GM21447 (cell line): ENCODE measurements around the gene C22orf23.

Experiments
- ATAC-seq: cut with Tn5 transposase; IDR thresholded peaks from one replicate; pipeline ENCODE4 v1.9.1; 2021; ENCODE audit not compliant: unreplicated experiment

The C22orf23 gene

DNA sequence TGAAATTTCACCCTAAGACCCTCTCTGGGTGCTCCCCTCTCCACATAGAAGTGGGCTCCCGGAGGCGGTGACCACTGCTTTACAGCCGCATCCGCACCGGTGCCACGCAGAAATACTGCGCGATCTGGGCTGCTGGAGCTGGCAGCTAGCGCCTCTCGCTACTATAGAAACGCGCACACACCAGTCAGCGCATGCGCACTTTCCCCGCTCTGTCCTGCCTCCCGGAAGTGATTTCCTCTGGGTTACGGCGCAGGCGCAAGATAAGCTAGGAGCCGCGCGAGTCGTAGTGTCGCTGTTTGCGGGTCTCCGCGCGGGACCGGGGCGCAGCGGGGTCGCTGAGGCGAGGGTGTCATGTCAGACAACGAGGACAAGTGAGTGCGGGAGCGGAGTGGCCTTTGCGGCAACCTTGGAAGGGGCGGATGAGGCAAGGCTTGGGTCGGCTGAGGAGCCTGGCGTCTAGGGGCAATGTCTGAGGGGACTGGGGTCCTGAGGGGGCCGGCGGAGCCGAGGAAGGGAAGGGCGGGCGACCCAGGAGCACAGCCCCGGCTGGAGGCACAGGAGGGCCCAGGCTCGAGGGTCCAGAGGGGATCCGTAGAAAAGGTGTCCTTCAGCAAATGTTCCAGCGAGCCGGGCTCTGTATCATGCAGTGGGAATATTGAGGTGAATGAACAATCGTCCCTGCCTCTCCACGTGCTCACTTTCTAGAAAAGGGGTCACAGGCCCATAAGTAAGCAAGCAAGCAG, at the start of gene C22orf23, which contains the start of gene POLR2F:
Gene C22orf23, minus strand, starts transcription at position 165 of the 743 bp plus-strand sequence. CDS start 452 bp downstream, outside the sequence.
Gene POLR2F, plus strand, starts transcription at position 263 of the 743 bp plus-strand sequence. Its CDS starts 89 bp downstream, at position 352.
- ATAC-seq: peak; percentile 79

DNA sequence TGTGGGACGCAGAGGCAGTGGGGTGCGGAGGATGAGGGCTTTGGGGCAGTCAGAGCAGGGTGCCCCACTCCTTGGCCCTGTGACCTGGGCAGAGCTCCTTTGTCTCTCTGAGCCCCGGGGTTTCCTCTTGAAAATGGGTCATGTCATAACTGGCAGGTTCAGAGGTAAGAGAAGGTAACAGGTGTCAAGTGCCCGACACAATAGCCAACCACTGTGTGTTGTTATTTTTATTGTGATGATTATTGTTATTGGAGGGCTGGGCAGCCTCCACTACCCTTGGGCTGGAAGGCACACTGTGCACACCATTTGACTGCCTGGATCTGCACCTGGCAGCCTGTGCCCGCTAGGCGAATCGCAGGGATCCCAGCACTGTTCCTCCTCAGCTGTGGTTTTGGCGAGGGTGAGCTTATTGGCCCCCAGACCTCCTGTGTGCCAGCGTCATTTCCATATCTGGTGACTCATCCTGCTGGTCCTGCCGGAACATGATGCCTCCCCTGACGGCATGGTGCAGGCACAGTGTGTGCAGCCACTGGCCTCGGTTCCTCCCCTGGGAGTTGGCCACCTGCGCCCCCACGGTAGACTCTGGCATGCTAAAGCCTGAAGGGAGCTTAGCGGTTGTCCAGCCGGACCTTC, 46.4 kb upstream of the C22orf23 start:
- ATAC-seq: no peak

DNA sequence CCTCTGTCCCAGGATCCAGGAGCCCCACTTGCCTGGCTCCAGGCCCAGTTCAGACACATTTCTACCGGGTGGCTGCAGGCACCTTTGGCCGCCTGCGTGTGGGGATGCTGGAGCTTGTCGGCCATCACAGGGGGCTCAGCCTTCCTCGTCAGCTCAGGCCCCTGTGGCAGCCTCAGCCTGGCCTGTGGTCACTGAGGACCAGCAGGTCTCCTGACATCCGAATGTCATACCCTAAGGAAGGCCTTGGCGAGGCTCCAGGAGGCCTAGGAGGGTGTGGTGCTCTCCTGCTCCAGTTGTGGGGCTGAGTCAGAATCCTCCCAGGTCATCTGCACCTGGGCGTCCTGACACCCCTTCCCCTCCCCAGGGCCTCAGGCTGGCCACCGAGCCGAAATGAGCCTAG, 45.8 kb upstream of the C22orf23 start:
- no peak for ATAC-seq

DNA sequence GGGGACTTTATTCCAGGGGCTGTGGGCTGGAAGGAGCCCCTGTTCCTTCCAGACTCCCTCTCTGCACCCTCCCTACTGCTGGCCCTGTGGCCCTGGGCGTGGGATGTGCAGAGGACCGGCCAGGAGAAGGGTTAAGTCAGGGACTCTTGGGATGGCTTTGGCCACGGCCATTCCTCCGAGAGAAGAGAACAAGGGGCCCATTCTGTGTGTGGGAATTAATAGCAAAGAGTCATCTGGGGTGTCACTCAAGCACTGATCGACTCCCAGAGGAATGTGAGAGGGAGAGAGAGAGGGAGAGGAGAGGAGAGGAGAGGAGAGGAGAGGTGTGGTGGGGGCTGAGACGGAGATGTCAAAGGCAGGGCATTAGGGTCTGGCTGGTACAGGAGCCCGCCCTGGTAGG, 45.1 kb upstream of the C22orf23 start:
- no peak for ATAC-seq

DNA sequence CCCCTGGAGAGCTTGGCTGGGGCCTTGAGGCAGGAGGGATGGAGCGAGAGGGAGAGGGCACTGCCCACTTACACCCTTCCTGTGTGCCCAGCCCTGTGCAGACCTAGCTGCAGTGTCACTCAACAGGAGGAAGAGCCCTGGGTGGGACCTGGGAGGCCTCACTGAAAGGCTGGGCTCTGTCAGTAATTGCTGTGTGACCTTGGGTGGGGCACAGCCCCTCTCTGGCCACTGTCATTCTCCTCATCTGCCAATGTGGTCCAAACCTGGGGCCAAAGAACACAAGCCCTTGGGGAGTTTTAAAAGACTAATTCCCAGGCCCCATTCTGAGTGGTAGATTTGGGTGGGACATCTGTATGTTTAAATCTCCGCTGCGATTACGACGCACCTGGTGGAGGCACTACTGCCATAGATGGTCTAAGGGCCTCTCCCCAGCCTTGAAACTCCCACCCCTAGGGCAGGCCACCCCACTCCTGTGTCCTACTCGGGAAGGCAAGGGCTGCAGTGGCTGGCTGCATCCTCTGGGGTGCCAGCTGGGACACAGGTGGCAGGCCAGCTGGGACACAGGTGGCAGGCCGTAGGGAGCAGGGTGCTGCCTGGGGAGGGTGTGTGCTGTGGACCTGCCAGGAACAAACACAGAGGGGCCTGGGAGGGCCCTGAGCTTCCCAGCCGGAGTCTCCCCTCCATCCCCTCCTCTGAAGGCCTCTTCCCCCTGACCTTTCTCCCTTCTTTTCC, 43.3 kb upstream of the C22orf23 start:
- ATAC-seq: no peak

DNA sequence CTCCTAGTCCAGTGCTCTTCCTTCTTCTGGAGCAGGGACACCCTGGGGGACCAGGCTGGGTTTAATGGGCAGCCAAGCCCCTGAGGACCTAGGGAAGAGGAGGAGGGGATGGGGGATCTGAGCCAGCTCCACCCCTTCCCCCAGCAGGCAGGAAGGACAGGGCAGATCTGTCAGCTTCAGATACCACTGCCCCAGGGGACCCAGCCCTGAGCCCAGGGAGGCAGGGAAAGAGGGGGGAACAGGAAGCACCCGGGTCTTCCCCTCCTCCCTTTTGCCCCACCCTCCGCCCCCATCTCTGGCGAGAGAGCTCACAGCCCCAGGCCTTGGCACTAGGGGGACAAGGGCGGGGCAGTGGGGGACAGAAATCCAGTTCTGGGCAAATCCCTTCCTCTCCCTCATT, 42.7 kb upstream of the C22orf23 start:
- ATAC-seq: no peak

DNA sequence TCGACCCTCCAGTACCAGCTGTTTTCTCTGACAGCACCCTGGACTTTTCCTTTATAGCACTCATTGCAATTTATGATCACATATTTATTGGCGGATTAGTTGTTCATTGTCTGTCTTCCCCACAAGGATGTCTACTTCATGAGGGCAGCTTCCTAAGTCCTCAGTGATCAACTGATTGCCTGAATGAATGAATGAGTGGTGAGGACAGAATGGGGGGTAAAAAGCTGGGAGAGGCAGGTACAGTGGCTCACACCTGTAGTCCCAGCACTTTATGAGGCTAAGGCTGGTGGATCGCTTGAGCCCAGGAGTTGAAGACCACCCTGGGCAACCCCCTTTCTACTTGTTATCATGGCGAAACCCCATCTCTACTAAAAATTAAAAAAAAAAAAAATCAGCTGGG, 42.1 kb upstream of the C22orf23 start:
- ATAC-seq: no peak

DNA sequence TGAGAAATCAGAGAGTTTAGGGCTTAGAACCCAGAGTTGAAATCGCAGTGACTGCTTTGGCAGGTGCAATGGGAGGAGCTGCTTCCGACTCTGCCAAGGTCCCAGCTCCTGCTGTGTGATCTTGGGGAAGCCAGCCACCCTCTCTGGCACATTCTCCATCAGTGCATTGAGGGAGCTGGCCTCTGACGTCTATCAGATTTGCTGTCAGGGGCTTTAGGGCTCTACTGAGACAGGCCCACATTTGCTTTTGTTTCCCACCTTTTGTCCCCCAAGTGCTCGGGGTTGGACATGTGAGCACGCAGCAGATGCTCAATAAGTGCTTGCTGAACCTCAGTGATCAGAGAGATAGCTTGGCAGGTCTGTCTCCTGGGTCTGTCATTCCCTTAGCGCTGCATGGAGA, 41.6 kb upstream of the C22orf23 start:
- ATAC-seq: no peak

DNA sequence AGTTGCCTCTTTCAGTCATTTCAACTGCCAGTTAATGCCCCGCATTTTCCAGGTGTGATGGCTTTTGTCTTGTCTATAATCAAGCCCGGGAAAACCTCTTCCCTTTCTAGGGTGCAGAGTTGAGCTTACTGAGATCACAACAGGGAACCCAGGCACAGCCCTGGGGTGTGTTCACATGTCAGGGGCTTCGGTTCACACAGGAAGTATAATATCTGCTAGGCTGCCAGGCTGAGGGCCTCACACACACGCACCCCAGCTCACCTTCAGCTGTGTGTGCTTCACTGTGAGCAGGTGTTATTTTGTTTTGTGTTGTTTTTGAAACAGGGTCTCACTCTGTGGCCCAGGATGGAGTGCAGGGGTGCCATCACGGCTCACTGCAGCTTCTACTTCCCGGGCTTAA, 40.6 kb upstream of the C22orf23 start:
- ATAC-seq: no peak

DNA sequence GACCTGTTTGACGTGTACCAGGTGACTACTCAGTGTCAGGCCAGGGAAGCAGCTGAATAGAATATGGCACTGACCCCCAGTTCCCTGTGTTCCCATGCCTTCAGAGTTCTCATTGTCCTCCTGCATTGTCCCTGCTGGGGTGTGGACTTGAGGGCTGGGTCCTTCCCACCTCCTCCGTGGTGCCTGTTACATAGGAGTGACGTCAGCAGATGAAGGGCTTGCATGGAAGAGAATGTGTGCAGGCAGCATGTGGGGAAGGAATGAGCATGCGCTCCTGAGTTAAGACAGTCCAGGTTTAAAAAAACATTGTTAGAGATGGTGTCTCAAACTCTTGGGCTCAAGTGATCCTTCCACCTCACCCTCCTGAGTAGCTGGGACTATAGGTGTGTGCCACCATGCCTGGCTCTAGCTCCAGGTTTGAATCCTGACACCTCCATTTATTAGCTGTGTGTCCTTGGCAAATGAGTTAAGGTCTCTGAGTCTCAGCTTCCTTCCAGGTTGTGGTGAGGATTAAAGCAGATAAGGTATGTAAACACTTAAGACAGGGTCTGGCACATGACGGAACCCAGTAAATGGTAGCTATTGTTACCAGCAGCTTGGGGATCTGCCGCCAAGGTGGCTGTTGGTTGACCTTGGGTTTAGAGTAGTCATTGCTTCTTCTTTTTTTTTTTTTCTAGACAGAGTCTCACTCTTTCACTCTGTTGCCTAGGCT, 38.5 kb upstream of the C22orf23 start:
- no peak for ATAC-seq

DNA sequence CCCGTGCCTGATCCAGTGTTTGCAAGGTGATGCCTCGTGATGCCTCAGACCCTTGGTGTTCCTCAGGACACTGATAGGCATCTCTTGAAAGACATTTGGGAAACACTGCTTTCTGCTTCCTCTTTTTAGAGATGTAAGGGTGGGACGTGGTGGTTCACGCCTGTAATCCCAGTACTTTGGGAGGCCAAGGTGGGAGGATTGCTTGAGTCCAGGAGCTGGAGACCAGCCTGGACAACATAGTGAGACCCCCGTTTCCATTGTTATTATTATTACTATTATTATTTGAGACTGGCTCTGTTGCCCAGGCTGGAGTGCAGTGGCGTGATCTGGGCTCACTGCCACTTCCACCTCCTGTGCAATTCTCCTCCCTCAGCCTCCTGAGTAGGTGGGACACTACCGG, 37.5 kb upstream of the C22orf23 start:
- no peak for ATAC-seq

DNA sequence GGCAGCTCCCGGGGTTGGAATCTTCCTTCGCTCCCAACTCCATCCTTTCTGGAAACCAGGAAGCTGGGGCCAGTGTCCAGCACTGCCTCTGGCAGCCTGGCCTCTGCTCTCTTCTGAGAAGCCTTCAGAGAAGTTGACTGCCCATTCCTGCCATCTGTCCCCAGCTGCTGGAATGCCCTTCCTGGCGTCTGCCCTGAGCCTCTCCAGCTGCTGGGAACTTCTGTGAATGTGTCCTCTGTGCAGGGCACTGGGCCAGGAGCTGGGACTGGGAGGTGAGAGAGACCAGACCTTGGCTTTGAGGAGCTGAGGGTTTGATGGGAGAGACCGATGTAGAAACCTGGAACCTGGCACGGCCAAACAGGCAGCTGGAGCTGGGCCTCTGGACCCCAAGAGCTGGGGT, 36.9 kb upstream of the C22orf23 start:
- no peak for ATAC-seq

DNA sequence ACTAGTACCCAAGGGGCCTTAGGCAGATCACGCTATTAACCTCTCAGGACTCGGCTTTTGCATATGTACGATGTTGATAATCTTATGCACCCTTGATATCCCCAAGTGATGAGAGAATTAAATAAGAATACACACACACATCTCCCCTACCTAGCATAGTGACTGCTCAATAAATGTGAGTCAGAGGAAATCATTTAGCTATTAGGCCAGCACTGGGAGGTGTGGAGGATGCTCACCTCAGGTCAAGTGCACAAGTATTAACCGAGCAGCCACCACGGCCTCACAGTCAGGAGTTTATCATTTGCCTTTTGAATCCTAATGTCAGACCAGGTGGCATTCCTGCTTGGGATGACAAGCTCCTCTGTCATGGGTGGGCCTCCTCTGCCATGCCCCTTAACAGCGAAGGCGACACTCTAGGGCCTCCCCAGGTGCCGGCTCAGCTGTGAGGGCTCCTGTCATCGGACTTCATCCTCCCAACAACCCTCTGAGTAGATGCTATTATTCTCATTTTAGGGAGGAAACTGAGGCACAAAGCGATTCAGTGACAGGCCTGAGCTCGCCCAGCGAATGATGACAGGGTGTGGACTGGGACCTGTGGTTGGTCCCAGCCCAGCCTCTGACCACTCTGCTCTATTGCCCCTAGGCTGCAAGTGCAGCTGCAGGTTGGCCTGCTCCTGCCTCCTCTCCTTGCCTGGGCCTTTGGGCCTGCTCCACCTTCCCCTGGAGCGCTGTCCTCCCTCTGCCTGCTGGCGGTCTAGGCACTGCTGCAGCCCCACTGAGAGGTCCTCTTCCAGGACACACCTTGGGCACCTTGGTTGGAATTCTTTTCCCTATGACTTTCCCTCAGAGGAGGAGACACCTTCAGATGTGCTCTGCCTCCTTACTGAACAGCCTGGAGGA, 36.0 kb upstream of the C22orf23 start:
- no peak for ATAC-seq

DNA sequence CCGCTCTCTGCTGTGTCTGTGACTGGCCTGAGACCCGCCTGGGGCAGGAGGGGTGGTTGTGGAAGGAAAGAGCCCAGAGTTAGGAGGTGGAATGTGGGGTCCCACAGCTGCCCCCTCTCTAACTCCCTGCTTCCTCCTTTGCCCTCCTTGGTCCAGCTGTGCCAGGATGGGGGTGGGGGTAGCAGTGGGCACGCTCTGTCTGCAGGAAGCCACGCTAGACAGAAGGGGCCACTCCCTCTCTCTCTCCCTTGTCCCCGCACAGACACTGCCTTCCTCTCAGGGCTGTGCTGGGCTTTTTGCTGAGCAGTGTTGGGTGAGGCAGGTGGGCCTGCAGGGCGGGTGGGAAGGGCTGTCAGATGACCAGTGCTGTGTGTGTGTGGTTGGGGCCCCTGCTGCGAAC, 33.0 kb upstream of the C22orf23 start:
- no peak for ATAC-seq

DNA sequence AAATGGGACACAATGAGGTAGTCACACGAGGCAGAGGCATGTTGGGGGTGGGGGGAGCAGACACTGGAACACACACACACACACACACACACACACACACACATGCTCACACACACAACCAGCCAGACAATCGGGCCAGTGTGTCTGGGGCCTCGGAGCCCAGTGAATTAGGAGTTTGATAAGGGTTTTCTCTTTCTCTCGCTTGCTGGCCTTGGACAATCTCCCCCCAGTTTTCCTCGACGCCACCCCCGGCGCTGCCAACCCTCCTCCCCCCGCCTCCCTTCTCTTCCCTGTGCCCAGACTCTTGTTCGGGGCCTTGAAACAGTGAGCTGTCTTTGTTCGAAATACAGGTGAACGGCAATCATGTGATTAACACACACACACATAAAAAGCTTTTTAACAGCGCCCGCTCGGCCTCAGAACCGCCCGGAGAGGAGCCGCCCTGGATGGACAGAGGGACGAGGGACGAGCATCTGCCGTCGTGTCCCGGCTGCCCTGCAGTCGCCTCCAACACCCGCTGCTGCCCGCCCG, 32.4 kb upstream of the C22orf23 start:
- no peak for ATAC-seq

DNA sequence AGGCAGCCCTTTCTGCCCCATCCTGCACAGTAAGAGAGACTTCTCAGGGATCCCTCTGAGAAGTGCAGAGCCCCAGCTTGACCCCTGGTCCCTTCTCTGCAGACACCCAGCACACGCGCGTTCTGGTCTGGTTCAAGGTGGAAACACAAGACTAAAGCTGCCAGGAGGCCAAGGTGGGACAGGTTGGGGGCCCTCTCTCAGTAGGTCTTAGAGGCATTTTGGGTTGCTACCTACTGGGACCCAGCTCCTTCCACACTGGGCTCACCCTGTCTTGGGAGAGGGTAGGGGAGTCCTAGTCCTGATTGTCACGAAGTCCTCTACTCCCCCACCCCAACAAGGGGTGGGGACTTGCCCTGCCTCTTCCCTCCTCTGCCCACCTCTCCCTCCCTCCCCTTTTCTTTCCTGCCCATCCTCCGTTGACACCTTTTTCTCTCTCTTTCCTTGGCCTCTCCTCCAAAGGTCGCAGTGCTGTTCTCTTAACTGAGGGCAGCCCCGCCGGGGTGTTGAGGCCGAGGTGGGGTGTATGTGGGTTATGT, 31.7 kb upstream of the C22orf23 start:
- ATAC-seq: no peak

DNA sequence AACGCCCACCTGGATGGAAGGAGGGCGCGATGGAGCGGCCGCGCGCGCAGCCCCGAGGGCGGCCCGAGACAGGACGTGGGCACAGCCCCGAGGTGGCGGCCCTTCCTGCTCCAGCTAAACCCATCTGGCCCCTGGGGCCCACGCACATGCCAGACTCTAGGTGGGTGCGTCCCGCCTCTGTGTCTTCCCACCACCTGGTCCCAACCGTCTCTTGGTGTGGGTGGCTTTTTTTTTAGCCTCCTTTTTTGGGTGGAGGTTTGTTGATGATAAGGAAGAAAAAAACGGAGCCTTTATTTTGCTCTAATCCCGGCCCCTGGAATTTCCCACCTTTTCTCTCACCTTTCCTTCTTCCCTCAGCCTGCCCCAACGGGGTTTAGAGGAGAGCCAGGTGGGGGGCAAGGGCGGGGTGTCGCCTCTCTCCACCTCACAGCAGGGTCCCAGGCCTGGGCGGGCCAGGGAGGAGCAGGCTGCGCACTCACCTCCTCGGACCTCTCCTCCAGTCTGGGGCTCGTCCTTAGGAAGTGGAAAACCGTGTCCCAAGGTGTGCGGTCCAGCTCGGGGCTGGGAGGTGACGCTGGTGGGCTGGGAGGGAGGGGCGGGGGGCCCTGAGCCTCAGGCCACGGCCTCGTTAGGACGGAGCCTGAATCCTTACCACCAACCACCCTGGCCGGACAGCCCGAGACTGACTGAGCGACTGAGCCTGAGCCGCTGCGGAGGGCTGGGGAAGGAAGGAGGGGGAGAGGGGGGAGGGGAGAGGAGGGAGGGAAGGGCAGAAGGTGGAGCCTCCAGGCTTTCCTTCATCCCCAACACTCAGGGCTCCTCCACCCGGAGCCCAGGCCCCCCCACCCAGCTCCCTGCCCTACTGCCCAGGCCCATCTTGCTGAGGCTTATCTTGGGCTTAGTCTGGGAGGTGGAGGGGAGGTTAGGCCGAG, 30.7 kb upstream of the C22orf23 start, which contains the start of gene SOX10:
Gene SOX10, minus strand, starts transcription at position 696 of the 932 bp plus-strand sequence. CDS start 771 bp downstream, outside the sequence.
- no peak for ATAC-seq
